ENCODE measurements around the gene PRSS53. TPM values are rescaled to one million over a fixed set of nuclear protein-coding genes. Genes with fewer than 3 reads are reported as not detected.
"Not testable (repeated sequence)": the region's sequence is repeated elsewhere in the genome, so short reads cannot be mapped to it uniquely, and the experiment has no call there.

Gene PRSS53
- total RNA-seq, result 3.6 and 5.3 TPM in 2 replicates

DNA sequence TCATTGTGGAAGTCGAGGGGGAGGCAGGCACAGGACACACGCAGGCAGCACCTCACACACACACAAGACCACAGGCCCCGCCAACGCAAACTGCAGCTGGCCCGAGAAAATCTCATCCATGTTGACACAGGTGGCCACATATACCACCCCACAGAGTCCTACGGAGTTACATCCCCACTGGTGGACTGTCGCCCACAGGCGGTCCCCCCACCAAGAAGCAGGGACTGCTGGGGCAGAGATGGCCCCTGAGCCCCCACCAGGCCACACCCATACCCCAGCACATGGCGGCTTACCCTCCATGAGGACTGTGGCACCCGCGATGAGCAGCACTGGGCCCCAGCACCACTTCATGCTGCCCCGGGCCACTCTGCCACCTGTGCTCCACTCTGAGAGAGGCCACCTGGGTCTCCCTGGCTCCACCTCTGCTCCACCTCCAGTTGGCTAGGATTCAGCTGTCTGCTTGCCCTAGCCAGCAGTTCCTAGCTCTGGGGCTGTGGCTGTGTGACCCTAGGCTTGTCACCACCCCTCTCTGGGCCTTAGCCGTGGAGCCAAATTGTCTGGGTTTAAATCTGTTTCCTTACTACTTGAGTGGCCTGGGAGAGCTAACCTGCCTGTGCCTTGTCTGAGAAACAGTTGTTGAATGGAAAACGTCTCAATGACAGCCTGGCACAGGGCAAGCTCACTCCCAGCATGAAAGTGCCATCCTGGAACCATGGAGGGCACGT is at the start of gene PRSS53:
PRSS53 (minus strand) TSS at position 485 of the 725 bp plus-strand sequence; CDS start at position 351, 134 bp downstream.
- intact Hi-C loops (cut with micrococcal nuclease), result no loop called here

DNA sequence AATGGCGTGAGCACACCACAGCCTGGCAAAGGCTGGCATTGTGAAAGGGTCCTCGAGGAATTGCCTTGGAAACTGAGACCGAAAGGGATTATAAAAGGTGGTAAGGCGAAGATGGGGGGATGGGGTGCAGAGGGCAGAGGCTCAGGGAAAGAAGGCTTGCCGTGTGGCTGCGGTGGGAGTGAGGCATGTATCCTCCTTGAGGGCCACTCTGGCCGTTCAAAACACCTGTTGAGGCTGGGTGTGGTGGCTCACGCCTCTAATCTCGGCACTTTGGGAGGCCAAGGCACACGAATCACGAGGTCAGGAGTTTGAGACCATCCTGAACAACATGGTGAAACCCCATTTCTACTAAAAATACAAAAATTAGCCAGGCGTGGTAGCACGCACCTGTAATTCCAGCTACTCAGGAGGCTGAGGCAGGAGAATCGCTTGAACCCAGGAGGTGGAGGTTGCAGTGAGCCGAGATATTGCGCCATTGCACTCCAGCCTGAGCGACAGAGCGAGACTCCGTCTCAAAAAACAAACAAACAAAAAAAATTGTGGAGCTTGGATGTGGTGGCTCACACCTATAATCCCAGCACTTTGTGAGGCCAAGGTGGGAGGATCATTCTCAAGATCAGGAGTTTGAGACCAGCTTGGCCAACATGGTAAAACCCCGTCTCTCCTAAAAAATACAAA is 48.2 kb upstream of the PRSS53 start:
- intact Hi-C loops (cut with micrococcal nuclease), result not testable (repeated sequence)

DNA sequence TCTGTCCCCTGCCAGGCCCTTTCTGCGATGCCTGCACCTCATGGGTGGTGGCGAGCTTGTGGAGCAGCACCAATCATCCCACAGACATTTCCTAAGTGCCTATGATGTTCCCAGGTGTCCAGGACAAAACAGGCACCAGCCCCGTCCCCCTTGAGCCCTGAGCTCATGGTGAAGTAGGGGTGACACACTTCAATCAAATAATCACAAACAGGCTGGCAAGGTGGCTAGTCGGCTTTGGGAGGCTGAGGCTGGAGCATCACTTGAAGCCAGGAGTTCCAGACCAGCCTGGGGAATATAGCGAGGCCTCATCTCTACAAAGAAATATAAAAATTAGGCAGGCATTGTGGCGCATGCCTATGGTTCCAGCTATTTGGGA is 47.5 kb upstream of the PRSS53 start:
- intact Hi-C loops (cut with micrococcal nuclease), result no loop called here

DNA sequence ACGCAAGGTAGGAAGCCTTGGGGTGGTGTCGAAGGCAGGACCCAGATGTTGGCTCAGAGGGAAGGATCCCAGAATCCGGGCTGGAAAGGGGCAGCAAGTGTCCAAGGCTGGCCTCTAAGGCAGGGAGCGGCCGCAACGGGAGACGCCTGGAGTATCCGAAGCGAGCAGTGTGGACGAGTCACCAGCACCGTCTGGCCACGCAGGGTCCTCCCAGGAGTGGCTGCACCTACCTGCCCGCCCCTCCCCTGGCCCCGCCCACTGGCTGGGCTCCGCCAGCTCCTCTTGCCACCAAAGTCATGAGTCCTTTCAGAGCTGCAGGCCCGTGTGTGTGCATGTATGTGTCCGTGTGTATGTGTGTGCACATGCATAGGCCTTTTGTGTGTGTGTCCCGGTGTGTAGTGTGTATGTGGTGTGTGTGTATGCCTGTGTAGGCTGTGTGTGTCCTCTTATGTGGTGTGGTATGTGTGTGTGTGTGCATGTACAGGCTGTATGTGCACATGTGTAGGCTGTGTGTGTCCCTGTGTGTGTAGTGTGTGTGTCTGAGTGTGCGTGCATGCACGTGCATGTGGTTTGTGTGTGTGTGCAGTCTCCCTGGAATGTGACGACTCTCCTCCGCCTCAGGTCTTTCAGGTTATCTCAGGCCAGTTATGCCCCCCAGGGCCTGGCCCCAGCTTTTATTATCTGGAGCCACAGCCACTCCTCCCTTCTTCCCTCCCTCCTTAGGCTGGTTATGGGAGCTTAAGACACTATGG is 47.0 kb upstream of the PRSS53 start, which contains the start of gene PRSS8:
PRSS8 (minus strand) TSS at position 193 of the 752 bp plus-strand sequence. CDS start 229 bp downstream, outside the sequence.
- intact Hi-C loops (cut with micrococcal nuclease), result no loop called here

DNA sequence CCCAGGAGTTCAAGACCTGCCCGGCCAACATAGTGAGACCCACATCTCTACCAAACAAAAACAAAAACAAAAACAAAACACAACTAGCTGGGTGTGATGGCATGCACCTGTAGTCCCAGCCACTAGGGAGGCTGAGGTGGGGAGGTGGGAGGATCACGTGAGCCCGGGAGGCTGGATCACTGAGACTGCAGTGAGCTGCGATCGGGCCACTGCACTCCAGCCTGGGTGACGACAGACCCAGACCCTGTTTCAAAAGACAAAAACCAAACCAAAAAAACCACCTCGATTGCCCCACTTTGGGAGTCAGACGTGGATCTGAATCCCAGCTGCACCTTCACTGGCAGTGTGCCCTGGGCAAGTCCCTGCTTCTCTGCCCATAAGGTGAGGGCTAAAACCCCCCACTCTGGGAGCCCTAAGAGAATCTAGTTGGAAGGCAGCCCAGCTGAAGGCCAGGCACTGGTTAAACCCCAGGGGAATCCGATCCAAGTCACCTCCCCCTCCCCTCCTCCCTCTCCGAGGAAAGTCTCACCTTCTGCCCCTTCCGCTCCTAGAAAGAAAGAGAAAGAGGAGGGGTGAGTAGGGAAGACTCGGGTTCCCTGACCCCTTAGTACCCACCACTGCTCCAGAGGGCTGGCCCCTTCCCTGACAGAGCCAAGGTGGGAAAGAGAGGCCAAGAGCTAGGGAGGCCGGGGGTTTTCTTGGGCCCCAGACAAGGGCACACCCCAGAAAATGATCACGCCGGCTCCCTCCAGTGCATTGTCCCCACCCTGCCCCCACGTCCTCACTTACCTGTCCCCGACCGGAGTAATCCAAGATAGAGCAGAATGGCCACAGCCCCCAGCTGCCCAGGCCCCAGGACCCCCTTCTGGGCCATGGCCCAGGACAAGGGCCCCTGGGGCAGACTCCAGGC is 46.1 kb upstream of the PRSS53 start:
- intact Hi-C loops (cut with micrococcal nuclease), result no loop called here

DNA sequence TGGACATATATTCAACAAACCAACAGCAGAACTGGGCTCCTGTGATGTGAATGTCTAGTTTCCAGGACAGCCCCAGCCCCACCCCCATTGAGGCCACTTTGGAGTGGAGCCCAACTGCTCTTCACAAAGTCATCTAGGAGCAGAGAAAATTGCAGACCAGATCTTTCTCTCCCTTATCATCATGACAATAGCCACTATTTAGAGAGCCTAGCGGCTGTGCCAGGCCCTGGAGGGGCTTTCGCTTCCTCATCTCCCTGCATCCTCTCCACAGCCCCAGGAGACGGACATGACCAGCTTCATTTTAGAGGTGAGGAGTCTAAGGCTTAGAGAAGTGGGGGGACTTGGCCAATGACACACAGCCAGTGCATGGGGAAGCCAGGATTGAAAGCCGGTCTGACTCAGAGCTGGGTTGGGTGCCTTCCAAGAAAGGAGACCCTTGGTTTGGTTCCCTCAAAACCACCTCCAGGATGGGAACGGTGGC is 45.4 kb upstream of the PRSS53 start:
- intact Hi-C loops (cut with micrococcal nuclease), result no loop called here

DNA sequence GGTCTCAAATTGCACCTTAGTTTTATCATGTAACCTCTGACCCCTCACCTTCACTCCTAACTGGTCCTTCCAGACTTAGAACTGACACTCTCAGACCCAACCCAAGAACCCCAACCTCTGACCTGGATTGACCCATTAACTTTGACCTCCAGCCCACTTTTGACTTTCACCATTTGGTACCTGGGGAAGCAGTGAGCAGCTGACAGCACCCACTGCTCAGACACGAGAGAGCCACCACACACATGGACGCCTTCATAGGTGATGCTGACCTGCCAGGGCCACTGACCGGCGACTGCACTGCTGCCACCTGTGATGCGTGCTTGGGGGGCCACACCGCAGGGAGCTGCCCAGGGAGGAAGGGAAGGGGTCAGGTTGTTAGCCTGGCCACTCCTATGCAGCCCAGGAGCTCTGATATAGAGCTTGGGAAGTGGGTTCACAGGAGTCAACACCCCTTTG is 44.3 kb upstream of the PRSS53 start:
- intact Hi-C loops (cut with micrococcal nuclease), result no loop called here

DNA sequence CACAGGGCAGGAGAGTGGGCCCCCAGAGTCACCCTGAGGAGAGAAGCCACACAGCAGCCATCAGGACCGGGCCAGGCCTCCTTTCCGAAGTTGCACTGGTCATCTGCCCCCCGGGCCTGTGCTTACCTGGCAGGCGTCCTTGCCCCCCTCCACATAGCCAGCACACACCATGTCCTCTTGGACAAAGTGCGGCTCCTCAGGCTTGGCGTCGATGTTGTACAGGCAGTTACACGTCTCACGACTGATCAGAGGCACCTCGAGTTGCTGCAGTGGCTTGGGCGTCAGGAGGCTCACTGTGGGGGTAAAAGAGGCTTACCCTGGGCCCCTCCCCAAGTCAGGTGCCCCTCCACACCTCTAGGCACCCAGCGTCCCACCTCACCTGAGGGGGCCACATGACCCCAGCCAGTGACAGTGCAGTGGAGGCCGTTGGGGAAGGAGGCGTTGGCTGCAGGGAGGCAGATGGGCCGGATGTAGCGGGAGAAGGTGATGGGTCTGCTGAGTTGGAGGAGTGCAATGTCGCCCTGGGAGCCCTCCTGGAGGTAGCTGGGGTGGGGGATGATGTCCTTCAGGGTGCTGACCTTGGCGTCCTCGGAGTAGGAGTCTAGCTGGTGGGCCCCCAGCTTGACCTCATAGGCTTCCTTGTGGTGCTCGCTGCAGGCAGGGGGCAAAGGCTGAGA is 43.7 kb upstream of the PRSS53 start:
- intact Hi-C loops (cut with micrococcal nuclease), result no loop called here

DNA sequence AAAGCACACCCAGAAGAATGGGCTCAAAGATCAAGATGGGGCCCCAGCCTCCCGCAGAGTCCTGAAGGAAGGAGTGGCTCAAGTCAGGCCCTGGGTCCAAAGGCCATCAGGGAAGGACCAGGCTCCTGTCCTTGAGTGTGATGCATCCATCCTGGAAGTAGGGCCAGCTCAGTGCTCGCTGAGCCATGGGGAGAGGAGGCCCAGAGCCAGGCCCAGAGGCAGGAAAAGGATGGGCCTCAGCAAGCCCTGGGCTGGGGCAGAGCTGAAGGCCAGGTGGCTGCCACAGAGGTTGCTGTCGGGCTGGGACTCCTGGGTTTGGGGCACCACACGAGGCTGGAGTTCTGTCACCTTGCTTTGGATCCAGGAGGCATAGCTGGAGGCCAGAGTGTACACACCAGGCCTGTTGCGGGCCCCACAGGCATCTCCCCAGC is 43.1 kb upstream of the PRSS53 start:
- intact Hi-C loops (cut with micrococcal nuclease), result no loop called here

DNA sequence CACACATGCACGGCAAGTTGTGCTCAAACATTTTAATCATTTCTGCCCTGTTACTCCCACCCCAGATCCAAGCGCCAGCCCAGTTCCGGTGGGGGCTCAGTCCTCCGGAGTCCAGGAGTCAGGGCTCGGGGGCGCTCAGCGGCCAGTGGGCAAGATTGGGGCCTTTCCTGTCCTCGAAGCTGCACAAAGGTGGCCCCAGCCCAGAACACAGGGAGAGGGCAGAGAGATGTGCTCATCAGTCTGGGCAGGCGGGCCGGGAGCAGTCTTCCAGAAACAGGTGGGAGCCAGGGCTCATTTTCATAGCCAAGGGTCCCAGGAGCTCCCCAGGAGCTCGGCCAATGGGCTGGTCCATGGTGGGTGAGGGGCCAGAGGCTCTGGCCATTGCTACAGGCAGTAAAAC is 42.7 kb upstream of the PRSS53 start:
- intact Hi-C loops (cut with micrococcal nuclease), result no loop called here

DNA sequence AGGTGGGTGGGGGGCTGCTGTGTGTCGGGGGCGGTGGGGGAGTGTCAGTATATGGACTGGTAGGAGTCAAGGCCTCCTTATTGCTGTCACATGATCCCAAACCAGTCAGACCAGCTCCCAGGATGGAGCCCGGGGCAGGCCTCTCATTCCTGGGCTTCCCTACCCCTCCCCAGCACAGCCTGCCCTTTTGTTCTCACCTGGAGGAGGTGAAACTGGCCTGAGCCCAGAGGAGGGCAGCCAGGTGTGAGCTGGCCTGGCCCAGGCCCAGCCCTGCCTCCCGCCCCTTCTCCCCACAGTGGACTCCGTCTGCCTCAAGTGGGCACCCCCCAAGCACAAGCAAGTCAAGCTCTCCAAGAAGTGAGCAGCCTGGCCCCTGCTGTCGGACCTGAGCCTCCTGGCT is 42.2 kb upstream of the PRSS53 start:
- intact Hi-C loops (cut with micrococcal nuclease), result no loop called here

DNA sequence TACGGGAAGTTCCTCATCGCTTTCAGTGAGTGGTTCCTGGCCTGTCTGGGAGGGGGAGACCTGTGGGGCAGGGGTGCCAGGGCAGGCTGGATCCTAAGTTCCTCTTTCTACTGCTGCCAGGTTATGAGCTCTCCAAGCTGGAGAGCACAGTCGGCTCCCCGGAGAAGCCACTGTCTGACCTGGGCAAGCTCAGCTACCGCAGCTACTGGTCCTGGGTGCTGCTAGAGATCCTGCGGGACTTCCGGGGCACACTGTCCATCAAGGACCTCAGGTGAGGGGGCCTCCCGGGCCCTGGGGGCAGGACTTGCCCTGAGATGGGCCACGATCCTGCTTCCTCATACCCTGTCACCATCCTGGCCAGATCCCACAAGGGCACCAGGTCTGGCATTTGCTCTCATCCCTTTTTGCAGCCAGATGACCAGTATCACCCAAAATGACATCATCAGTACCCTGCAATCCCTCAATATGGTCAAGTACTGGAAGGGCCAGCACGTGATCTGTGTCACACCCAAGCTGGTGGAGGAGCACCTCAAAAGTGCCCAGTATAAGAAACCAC is 41.7 kb upstream of the PRSS53 start:
- intact Hi-C loops (cut with micrococcal nuclease), result no loop called here

DNA sequence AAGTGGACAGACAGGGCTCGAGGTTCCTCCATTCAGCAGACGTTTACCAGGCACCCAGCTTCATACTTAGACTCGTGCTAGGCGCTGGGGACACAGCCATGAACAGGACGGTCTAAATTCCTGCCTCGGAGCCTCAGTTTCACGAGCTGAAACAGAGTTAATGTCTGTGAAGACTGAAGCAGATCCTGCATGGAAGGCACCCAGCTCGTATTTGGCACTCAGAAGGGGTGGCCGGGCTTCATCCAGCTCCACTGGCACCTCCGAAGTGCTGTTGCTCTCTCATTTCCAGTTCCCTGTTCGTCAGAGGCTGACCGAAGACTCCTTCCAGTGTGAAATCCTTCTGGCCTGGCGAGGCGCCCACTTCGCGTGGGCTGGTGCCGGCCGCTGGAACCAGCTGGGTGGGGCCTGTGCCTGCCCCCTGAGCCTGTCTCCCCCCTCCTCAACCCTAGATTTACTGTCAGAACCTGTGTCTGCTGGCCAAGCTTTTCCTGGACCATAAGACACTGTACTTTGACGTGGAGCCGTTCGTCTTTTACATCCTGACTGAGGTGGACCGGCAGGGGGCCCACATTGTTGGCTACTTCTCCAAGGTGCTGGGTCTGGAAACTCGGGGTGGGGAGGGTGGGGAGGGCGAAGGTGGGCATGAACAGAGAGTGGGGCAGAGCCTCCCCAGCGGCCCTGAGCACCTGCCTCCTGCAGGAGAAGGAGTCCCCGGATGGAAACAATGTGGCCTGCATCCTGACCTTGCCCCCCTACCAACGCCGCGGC is 41.0 kb upstream of the PRSS53 start:
- intact Hi-C loops (cut with micrococcal nuclease), result no loop called here

DNA sequence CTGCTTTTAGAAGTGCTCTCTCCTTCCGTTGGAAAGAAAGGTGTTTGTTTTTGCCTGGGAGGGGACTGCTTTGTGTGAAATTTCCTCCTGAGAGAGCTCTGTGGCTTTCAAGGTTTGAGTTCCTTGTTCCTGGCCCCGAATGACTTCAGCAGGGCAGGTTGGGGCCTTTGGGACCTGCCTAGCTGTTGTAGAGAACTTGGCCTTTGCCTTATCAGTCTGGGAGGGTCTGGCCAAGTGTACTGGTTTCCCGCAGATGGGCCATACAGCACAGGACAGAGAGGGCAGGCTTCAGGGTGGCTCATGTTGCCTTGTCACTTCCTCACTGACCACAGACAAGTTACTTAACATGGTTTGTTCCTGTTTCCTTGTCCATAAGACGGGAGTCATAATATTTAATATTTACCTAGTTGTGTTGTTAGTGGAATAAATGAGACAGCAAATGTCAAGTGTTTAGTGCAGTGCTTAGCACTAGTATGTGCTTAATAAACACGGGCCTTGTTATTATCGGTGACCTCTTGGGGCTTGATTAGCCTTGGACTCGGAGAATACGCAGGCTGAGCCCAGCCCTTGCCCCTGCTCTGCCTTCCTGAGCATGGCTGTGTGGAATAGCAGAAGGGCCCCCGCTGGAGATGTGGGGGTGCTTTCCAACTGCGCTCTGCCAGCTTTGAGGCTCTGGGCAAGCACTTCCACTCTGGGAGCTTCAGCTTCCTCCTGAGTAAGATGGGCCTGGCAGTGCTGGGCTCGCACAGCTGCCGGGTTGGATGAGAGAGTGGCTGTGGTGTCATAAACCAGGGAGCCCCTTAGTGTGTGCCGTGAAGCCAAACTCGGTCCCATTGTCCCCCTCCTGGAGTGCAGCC is 40.2 kb upstream of the PRSS53 start:
- intact Hi-C loops (cut with micrococcal nuclease), result no loop called here

DNA sequence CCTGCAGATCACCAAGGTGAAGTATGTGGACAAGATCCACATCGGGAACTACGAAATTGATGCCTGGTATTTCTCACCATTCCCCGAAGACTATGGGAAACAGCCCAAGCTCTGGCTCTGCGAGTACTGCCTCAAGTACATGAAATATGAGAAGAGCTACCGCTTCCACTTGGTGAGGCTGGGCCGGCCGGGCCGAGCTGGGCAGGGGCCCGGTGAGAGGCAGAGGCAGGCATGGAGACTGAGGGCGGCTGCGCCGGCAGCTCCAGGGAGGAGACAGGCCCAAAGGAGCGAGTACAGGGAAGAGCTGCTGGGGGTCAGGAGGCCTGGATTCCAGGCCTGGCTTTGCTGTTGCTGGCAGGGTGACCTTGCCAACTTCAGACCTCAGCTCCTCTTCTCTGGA is 38.4 kb upstream of the PRSS53 start:
- intact Hi-C loops (cut with micrococcal nuclease), result no loop called here

DNA sequence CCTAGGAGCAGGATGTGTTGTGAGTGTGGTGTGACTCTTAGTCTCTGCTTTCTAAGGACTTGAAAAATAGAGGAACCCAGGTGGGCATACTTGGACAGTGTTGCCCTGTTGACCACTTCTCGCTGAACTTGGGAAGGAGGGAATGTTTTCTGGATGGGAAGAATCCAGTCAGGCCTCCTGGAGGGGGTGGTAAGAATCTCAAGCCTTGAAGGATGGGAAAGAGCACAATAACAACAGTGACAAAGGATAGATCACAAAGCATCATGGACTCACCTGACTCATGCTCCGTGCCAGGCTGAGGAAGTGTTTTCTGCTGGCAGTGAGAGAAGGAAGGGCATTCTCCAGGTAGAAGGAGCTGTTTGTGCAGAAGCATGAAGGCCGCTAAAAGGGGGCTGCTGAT is 37.1 kb upstream of the PRSS53 start:
- intact Hi-C loops (cut with micrococcal nuclease), result no loop called here

DNA sequence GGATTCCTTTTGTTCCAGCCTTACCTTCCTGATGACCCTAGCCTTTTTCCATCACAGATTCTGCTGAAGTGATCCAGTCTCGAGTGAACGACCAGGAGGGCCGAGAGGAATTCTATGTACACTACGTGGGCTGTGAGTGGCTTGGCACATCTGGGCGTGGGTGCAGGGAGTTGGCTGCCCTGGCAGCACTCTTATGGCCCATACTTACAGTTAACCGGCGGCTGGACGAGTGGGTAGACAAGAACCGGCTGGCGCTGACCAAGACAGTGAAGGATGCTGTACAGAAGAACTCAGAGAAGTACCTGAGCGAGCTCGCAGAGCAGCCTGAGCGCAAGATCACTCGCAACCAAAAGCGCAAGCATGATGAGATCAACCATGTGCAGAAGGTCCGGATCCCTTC is 31.4 kb upstream of the PRSS53 start:
- intact Hi-C loops (cut with micrococcal nuclease), result no loop called here
